ENCODE measurements around the gene CSNK1E. TPM values are rescaled to one million over a fixed set of nuclear protein-coding genes. Genes with fewer than 3 reads are reported as not detected.

CSNK1E gene
- total and polyA plus RNA-seq, 9 of the 15 experiments (the other 6 are each of a cell fraction or from before 2014, with no cell fraction given) = 2.7 to 70.0 (median 41.3) TPM

DNA sequence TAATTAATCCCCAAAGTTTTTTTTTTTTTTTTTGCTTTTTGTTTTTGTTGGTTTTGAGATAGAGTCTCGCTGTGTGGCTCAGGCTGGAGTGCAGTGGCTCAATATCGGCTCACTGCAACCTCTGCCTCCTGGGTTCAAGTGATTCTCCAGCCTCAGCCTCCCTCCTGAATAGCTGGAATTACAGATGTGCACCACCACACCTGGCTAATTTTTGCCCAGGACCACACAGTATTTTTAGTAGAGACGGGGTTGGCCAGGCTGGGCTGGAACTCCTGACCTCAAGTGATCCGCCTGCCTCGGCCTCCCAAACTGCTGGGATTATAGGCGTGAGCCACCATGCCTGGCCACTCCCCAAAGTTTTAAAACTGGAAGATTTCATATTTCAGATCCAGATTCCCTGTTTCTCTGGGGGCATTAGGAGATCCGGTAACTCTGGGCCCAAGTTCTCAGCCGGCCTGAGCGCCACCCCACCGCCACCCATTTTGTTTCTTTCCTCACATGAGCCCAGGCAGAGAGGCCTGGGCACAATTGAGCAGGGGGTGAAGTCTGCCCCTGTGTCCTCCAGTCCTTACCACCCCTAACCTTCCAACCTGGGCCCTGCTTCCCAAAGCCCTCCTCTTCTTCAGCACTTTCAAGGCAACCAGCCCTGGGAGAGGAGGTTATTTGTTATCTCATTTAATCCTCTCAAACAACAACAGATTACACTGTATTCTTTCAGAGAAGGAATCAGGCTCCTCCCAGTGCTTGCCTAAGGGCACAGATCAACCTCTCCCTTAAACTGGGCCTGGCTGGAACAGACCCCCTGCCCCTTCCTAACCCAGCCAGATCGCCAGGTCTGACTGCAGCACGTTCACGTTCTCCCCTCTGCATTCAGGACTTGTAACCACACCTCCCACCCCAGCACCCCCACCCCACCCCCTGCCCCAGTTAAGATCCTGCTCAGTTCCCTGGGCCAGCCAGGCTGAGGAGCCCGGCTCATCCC lies 1.9 kb upstream of the CSNK1E start:
- H3K9ac ChIP-seq (ENCODE audit: insufficient read depth in 1 of 2, low read depth in 2 of 2, low read length in 2 of 2) = peak overlapping the region; percentile 73 to 80

More for the DNA sequence above, 1.9 kb upstream of the CSNK1E start:
- FAIRE-seq = peak; percentile 48
- no peaks in the 10 kb centered on the region for H3K9me3 ChIP-seq (replicated peaks; ENCODE audit: control insufficient read depth, insufficient read depth, low read depth, low read length)
- no peaks in the 10 kb centered on the region for H3K9me1 ChIP-seq (ENCODE audit: control insufficient read depth, insufficient read depth, low read length)
- no peak for TF ChIP-seq ZNF184 (CRISPR knock-in tag; IDR thresholded peaks at IDR 0.05)
- no peak for TF ChIP-seq ZNF589 (CRISPR knock-in tag; IDR thresholded peaks at IDR 0.05; ENCODE audit: low read depth)
- peak; percentile 19 for TF ChIP-seq BRD9 (IDR thresholded peaks at IDR 0.05; ENCODE audit: low read depth, partially characterized antibody)
- no peak for TF ChIP-seq ESRRB (CRISPR knock-in tag; IDR thresholded peaks at IDR 0.05; ENCODE audit: borderline replicate concordance)
- peak; percentile 20; the same call in 1 of the 2 replicates for TF ChIP-seq PHB2 (IDR thresholded peaks at IDR 0.05; ENCODE audit: low read depth)
- 0 out of 2 replicates have a peak, but pooled peaks have one; percentile 50 for TF ChIP-seq ZKSCAN8 (CRISPR knock-in tag; IDR thresholded peaks at IDR 0.05)
- TF ChIP-seq ZNF175 (CRISPR knock-in tag; IDR thresholded peaks at IDR 0.05; ENCODE audit: low read depth) = 0 out of 2 replicates have a peak, but pooled peaks have one; percentile 8
- TF ChIP-seq, protein P1, sequence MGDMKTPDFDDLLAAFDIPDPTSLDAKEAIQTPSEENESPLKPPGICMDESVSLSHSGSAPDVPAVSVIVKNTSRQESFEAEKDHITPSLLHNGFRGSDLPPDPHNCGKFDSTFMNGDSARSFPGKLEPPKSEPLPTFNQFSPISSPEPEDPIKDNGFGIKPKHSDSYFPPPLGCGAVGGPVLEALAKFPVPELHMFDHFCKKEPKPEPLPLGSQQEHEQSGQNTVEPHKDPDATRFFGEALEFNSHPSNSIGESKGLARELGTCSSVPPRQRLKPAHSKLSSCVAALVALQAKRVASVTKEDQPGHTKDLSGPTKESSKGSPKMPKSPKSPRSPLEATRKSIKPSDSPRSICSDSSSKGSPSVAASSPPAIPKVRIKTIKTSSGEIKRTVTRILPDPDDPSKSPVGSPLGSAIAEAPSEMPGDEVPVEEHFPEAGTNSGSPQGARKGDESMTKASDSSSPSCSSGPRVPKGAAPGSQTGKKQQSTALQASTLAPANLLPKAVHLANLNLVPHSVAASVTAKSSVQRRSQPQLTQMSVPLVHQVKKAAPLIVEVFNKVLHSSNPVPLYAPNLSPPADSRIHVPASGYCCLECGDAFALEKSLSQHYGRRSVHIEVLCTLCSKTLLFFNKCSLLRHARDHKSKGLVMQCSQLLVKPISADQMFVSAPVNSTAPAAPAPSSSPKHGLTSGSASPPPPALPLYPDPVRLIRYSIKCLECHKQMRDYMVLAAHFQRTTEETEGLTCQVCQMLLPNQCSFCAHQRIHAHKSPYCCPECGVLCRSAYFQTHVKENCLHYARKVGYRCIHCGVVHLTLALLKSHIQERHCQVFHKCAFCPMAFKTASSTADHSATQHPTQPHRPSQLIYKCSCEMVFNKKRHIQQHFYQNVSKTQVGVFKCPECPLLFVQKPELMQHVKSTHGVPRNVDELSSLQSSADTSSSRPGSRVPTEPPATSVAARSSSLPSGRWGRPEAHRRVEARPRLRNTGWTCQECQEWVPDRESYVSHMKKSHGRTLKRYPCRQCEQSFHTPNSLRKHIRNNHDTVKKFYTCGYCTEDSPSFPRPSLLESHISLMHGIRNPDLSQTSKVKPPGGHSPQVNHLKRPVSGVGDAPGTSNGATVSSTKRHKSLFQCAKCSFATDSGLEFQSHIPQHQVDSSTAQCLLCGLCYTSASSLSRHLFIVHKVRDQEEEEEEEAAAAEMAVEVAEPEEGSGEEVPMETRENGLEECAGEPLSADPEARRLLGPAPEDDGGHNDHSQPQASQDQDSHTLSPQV (IDR thresholded peaks at IDR 0.05) = peak; percentile 35
- TF ChIP-seq ZNF121 (CRISPR knock-in tag; conservative IDR thresholded peaks at IDR 0.05) = peak; percentile 37; the same call in 1 of the 2 replicates
- DNase-seq (ENCODE audit: extremely low read depth in 1 of 4, low spot score in 3 of 4) = peak in 1 of 4 experiments; percentile 20
- no peak overlapping the region for H3K4me3 ChIP-seq
- WGBS (ENCODE audit: insufficient coverage, low coverage, missing lambda C conversion rate) = 46% methylated on average over 9 of the region's 14 CpGs
- ATAC-seq = no peak
- intact Hi-C loops (cut with micrococcal nuclease) (no loop called here), in situ Hi-C loops (cut with MboI) (no loop called here)
- peak overlapping the region; percentile 91 for H2AFZ ChIP-seq (ENCODE audit: low read depth, low read length)
- H4K20me1 ChIP-seq (replicated peaks; ENCODE audit: control insufficient read depth, insufficient read depth, low read length) = peaks cover 20% of the 10 kb centered on the region
- H3K27me3 ChIP-seq (ENCODE audit: control insufficient read depth in 2 of 2, insufficient read depth in 2 of 2, low read length in 2 of 2) = no peaks in the 10 kb centered on the region; a peak in 1 of 5 replicates
- peaks cover 7% of the 10 kb centered on the region; the same call in 1 of the 3 replicates for H3K36me3 ChIP-seq (ENCODE audit: control insufficient read depth, insufficient read depth, low read length)
- H3K79me2 ChIP-seq (ENCODE audit: control insufficient read depth, insufficient read depth, low read length) = peaks cover 35% of the 10 kb centered on the region
- peaks cover 23 to 42% of the 10 kb centered on the region in 2 experiments for H3K4me1 ChIP-seq (replicated peaks in 1 of 2; ENCODE audit: control insufficient read depth in 2 of 2, insufficient read depth in 2 of 2, low read length in 2 of 2)
- TSS peak; percentile 96 for BruUV-seq (replicated peaks)
- no peak overlapping the region for H3K4me2 ChIP-seq (ENCODE audit: insufficient read depth, low read length)
- ChIA-PET CTCF (ENCODE audit: low intra/inter-chr PET ratio) (no interaction called here), POLR2A (no interaction called here)
- peak overlapping the region; percentile 95 for H3K27ac ChIP-seq (ENCODE audit: extremely low read depth, low read depth, low read length)
